MM.1S (cell line): Measurements from ENCODE around the gene MUC5AC.

ENCODE experiments used
- DNase-seq: peaks from one replicate; pipeline ENCODE4 v3.0.0-alpha.2; 2015
- H2AFZ ChIP-seq: fragments of 300-600 bp; sonication (generic); 2 replicates; pipeline ENCODE4 v1.6.0; 2016; ENCODE audit warnings: antibody characterized with exemption, low read length
- H3F3A ChIP-seq: fragments of 300-600 bp; sonication (generic); 2 replicates; pipeline ENCODE4 v1.6.1; 2016; ENCODE audit warnings: mild to moderate bottlenecking, antibody characterized with exemption, low read length, moderate library complexity, mixed read lengths; ENCODE audit not compliant: insufficient read depth
- H3K27ac ChIP-seq: fragments of 300-600 bp; sonication (generic); 2 replicates; pipeline ENCODE4 v1.5.1; 2016; ENCODE audit warnings: mild to moderate bottlenecking, low read length
- H3K27me3 ChIP-seq: fragments of 300-600 bp; sonication (generic); replicated peaks from 2 replicates; pipeline ENCODE4 v1.6.0; 2016; ENCODE audit warnings: low read length; ENCODE audit not compliant: insufficient read depth
- H3K36me3 ChIP-seq: fragments of 300-600 bp; sonication (generic); replicated peaks from 2 replicates; pipeline ENCODE4 v1.6.1; 2016; ENCODE audit warnings: mild to moderate bottlenecking, low read length, mixed read lengths; ENCODE audit not compliant: insufficient read depth
- H3K4me1 ChIP-seq: fragments of 300-600 bp; sonication (generic); 2 replicates; pipeline ENCODE4 v1.6.1; 2016; ENCODE audit warnings: low read length, mixed read lengths
- H3K4me2 ChIP-seq: fragments of 300-600 bp; sonication (generic); 2 replicates; pipeline ENCODE4 v1.6.0; 2016; ENCODE audit warnings: low read depth, low read length
- H3K4me3 ChIP-seq: fragments of 300-600 bp; sonication (generic); 2 replicates; pipeline ENCODE4 v1.5.1; 2016; ENCODE audit warnings: low read length, mixed read lengths
- H3K79me2 ChIP-seq: fragments of 300-600 bp; sonication (generic); 2 replicates; pipeline ENCODE4 v1.6.1; 2016; ENCODE audit warnings: mixed run types, low read length, mixed read lengths
- H3K9ac ChIP-seq: fragments of 300-600 bp; sonication (generic); 2 replicates; pipeline ENCODE4 v1.6.1; 2016; ENCODE audit warnings: low read length, mixed read lengths
- H3K9me2 ChIP-seq: fragments of 300-600 bp; sonication (generic); replicated peaks from 2 replicates; pipeline ENCODE4 v1.6.1; 2016; ENCODE audit warnings: mild to moderate bottlenecking, low read length, mixed read lengths; ENCODE audit not compliant: insufficient read depth
- H3K9me3 ChIP-seq: fragments of 300-600 bp; sonication (generic); replicated peaks from 2 replicates; pipeline ENCODE4 v1.6.1; 2016; ENCODE audit warnings: mild to moderate bottlenecking, low read length, mixed read lengths; ENCODE audit not compliant: insufficient read depth
- H4K20me1 ChIP-seq: fragments of 300-600 bp; sonication (generic); 2 replicates; pipeline ENCODE4 v1.6.1; 2016; ENCODE audit warnings: mild to moderate bottlenecking, low read length, moderate library complexity, mixed read lengths; ENCODE audit not compliant: insufficient read depth
- CTCF ChIP-seq: fragments of 300-600 bp; sonication (generic); IDR thresholded peaks from 2 replicates; pipeline ENCODE4 v1.5.1; 2016; ENCODE audit warnings: antibody characterized with exemption, low read length, mixed read lengths
- EZH2 ChIP-seq: fragments of 300-600 bp; sonication (generic); optimal IDR thresholded peaks from 2 replicates; pipeline ENCODE3; 2017; ENCODE audit warnings: low read depth, mild to moderate bottlenecking, antibody characterized with exemption, low read length, mixed read lengths
- EZH2phosphoT487 ChIP-seq: fragments of 300-600 bp; sonication (generic); IDR thresholded peaks from 2 replicates; pipeline ENCODE4 v1.6.1; 2018; ENCODE audit warnings: antibody characterized with exemption, low read length

The MUC5AC gene

DNA sequence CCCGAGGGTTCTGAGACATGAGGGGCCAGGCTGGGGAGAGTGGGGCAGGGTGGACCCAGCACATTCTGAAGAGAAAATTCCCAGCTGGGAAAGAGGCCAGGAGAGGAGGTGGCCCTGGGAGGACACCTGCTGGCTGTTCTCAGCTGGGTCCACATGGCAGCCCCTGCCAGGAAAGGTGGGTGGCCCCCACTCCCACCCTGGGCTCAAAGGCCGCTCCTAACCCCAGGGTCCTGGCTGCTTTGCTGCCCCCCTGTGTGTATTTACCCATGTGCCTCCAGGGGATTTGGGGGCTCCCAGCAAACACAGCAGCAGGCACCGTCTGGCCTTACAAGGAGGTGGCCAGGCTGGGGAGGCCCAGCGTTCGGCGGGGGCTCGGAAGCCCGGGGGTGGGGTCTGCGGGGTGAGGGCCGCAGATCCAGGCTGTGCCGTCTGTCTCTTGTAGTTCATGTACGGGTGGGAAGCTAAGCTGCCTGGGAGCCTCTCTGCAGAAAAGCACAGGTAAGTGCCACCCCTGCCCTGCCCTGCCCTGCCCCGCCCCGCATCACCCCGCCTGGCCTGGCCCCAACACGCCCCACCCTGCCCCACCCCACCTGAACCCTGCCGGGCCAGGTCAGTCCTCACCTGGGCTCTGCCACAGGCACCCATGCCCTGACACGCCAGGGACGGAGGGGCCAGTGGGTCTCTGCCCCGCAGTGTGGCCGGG lies 75.7 kb downstream of the MUC5AC start:
- Histone ChIP-seq H2AFZ (no peak overlapping the region), H3K36me3 (no peaks in the 10 kb centered on the region), H3F3A (no peaks in the 10 kb centered on the region), H3K4me1 (no peaks in the 10 kb centered on the region), H3K27ac (no peak overlapping the region), H3K27me3 (peaks cover 80% of the 10 kb centered on the region), H3K79me2 (no peaks in the 10 kb centered on the region), H3K9ac (no peak overlapping the region), H3K9me3 (no peaks in the 10 kb centered on the region), H4K20me1 (no peaks in the 10 kb centered on the region), H3K9me2 (no peaks in the 10 kb centered on the region), H3K4me2 (no peak overlapping the region), H3K4me3 (no peak overlapping the region)
- DNase-seq: no peak
- TF ChIP-seq EZH2phosphoT487 (no peak), EZH2 (no peak), CTCF (no peak)

DNA sequence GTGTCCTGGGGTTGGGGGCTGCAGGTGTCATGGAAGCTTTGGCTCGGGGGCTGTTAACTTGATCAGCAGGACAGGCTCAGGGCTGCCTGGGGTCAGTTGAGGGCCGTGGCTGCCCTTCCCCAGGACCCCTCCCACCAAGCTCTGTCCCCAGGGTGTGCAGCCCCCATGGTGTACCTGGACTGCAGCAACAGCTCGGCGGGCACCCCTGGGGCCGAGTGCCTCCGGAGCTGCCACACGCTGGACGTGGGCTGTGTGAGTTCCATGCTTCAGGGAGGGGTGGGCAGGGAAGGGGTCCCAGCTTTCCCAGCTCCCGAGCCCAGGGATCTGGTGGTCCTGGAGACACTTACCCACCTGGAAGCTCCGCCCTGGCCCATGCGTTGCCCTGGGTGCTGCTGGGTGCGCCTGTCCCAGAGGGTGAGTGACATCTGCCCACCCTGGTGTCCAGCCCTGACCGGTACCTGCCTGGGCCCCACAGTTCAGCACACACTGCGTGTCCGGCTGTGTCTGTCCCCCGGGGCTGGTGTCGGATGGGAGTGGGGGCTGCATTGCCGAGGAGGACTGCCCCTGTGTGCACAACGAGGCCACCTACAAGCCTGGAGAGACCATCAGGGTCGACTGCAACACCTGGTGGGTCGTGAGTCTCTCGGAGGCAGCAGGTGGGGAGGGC lies 76.4 kb downstream of the MUC5AC start:
- no peaks in the 10 kb centered on the region for H3F3A ChIP-seq
- H3K79me2 ChIP-seq: no peaks in the 10 kb centered on the region
- no peaks in the 10 kb centered on the region for H3K4me1 ChIP-seq
- H4K20me1 ChIP-seq: no peaks in the 10 kb centered on the region
- no peaks in the 10 kb centered on the region for H3K9me3 ChIP-seq
- peaks cover 85% of the 10 kb centered on the region for H3K27me3 ChIP-seq
- H3K4me3 ChIP-seq: no peak overlapping the region
- H3K27ac ChIP-seq: no peak overlapping the region
- no peaks in the 10 kb centered on the region for H3K9me2 ChIP-seq
- H3K9ac ChIP-seq: no peak overlapping the region
- no peak overlapping the region for H2AFZ ChIP-seq
- DNase-seq: no peak
- TF ChIP-seq EZH2phosphoT487: no peak
- TF ChIP-seq CTCF: no peak
- no peak for TF ChIP-seq EZH2
- H3K36me3 ChIP-seq: no peaks in the 10 kb centered on the region
- no peak overlapping the region for H3K4me2 ChIP-seq

- Histone ChIP-seq H3K9me2 (no peaks in the 10 kb centered on the region), H3F3A (no peaks in the 10 kb centered on the region), H3K4me3 (no peak overlapping the region), H4K20me1 (no peaks in the 10 kb centered on the region), H3K9ac (no peak overlapping the region), H3K9me3 (no peaks in the 10 kb centered on the region), H3K4me1 (no peaks in the 10 kb centered on the region), H2AFZ (no peak overlapping the region), H3K4me2 (no peak overlapping the region), H3K27ac (no peak overlapping the region), H3K36me3 (no peaks in the 10 kb centered on the region), H3K79me2 (no peaks in the 10 kb centered on the region), H3K27me3 (peaks cover 82% of the 10 kb centered on the region)
- no peak for DNase-seq
- TF ChIP-seq EZH2phosphoT487 (no peak), EZH2 (no peak), CTCF (no peak)
Measured at GRCh38 chr11:1234771-1235305, 77.1 kb downstream of the MUC5AC start.
